Measurements from ENCODE around the gene AKR1A1. TPM values are rescaled to one million over a fixed set of nuclear protein-coding genes. Genes with fewer than 3 reads are reported as not detected.

The AKR1A1 gene
- total and polyA plus RNA-seq, 2 of the 8 experiments (the other 6 are each of a cell fraction or from before 2014, with no cell fraction given) = 344 to 435 TPM

DNA sequence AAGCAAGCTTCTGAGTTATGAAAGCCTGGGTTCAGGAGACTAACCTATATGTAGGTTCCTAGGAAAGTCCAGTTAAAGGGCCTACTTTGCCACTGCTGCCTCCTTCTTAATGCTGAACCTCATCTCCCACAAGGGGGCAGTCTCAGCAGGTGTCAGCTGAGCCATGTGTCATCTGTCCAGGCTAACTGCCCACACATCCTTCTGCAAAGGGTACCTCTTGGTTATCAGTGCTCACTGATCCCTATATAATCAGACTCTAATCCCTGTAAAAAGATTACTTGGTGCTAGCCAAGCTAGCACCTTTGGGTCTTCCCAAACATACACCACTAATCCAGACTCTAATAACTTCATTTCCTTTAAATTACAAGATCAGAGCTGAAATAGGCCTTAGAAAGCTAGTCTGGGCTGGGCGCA, 38.0 kb upstream of the AKR1A1 start (continued):
- TF ChIP-seq, protein P1, sequence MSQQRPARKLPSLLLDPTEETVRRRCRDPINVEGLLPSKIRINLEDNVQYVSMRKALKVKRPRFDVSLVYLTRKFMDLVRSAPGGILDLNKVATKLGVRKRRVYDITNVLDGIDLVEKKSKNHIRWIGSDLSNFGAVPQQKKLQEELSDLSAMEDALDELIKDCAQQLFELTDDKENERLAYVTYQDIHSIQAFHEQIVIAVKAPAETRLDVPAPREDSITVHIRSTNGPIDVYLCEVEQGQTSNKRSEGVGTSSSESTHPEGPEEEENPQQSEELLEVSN (IDR thresholded peaks at IDR 0.05) = no peak
- TF ChIP-seq, protein P2, sequence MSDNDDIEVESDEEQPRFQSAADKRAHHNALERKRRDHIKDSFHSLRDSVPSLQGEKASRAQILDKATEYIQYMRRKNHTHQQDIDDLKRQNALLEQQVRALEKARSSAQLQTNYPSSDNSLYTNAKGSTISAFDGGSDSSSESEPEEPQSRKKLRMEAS (IDR thresholded peaks at IDR 0.05) = peak; percentile 73
- TF ChIP-seq KDM5A (IDR thresholded peaks at IDR 0.05; ENCODE audit: low read length) = no peak
- TF ChIP-seq SP2 (IDR thresholded peaks at IDR 0.05; ENCODE audit: low read length) = no peak
- no peak for TF ChIP-seq CHD2 (IDR thresholded peaks at IDR 0.05; ENCODE audit: low read length)
- TF ChIP-seq TCF12 (IDR thresholded peaks at IDR 0.05; ENCODE audit: low read depth, low read length) = no peak
- peak; percentile 70 to 72 for TF ChIP-seq RAD21 (IDR thresholded peaks at IDR 0.05 in 1 of 2, conservative IDR thresholded peaks at IDR 0.05 in 1 of 2; ENCODE audit: low read depth in 2 of 2, low read length in 2 of 2)
- TF ChIP-seq KDM4A (IDR thresholded peaks at IDR 0.05; ENCODE audit: low read depth, low read length, severe bottlenecking) = no peak
- TF ChIP-seq, protein P3, sequence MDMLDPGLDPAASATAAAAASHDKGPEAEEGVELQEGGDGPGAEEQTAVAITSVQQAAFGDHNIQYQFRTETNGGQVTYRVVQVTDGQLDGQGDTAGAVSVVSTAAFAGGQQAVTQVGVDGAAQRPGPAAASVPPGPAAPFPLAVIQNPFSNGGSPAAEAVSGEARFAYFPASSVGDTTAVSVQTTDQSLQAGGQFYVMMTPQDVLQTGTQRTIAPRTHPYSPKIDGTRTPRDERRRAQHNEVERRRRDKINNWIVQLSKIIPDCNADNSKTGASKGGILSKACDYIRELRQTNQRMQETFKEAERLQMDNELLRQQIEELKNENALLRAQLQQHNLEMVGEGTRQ (IDR thresholded peaks at IDR 0.05; ENCODE audit: low read length) = 0 out of 2 replicates have a peak, but pooled peaks have one; percentile 21
- TF ChIP-seq MAFK (IDR thresholded peaks at IDR 0.05; ENCODE audit: low read depth, low read length) = no peak
